HCT116 (cell line): ENCODE results near the gene TPX2. TPM values are rescaled to one million over a fixed set of nuclear protein-coding genes. Genes with fewer than 3 reads are reported as not detected.

ENCODE experiments used
- ATAC-seq: fragments of 200-7000 bp; cut with Tn5 transposase; 2 replicates; pipeline ENCODE4 v1.9.1; 2020; ENCODE audit warnings: mild to moderate bottlenecking, moderate library complexity
- BruUV-seq: library from RNA; stranded (reverse); fragments of 400-500 nt; replicated peaks from 2 replicates; lab custom pipeline; 2021; lab: Mats Ljungman, UMichigan
- CTCF ChIA-PET: fragments of 300-600 bp; sonication (Branson Sonifier 250); formaldehyde crosslinking; loops from one replicate; lab custom pipeline; 2021; ENCODE audit warnings: antibody characterized with exemption; lab: Charles Lee
- POLR2A ChIA-PET: fragments of 300-600, 350-600 bp; sonication (Branson Sonifier 250); formaldehyde crosslinking; loops from one replicate; lab custom pipeline; 2021; ENCODE audit warnings: antibody characterized with exemption; lab: Charles Lee
- RAD21 ChIA-PET, 2 experiments: fragments of 300-600 bp; sonication (Branson Sonifier 250); formaldehyde crosslinking; loops; one replicate each; lab custom pipeline; 2023; ENCODE audit warnings: low total read pairs in 2 of 2; ENCODE audit not compliant: uncharacterized antibody in 2 of 2, unreplicated experiment in 2 of 2, low non-redundant PET in 1 of 2; lab: Charles Lee
- DNase-seq: peaks from one replicate; pipeline ENCODE4 v3.0.0-alpha.2; 2010; ENCODE audit warnings: low read depth, low spot score
- H2AFZ ChIP-seq: fragments of 200-600 bp; shearing (Covaris generic), sonication (generic); 2 replicates; pipeline ENCODE4 v1.6.1; 2017; ENCODE audit warnings: low read depth, mixed run types, mixed read lengths, antibody characterized with exemption, low read length; ENCODE audit not compliant: poor library complexity, severe bottlenecking
- H3K27ac ChIP-seq: 2 replicates; pipeline ENCODE4 v1.5.1; 2012; ENCODE audit warnings: low read depth, low read length
- H3K27me3 ChIP-seq: fragments of 200-600 bp; sonication (generic); 2 replicates; pipeline ENCODE4 v1.6.1; 2016; ENCODE audit warnings: mixed run types, low read length, mixed read lengths; ENCODE audit not compliant: insufficient read depth
- H3K36me3 ChIP-seq, 2 experiments: fragments of 200-500 bp in 1 of 2; fragments of 200-600 bp in 1 of 2; sonication (Bioruptor generic) in 1 of 2; sonication (generic) in 1 of 2; 2 replicates each; pipeline versions ENCODE4 v1.5.1 to v1.6.1; 2014 to 2016; ENCODE audit warnings: low read length in 2 of 2, inconsistent platforms in 1 of 2, mixed read lengths in 1 of 2, mixed run types in 1 of 2; ENCODE audit not compliant: insufficient read depth in 2 of 2, control insufficient read depth in 1 of 2
- H3K4me1 ChIP-seq, 2 experiments: fragments of 200-600 bp in 1 of 2; sonication (generic) in 1 of 2; 2 replicates each; pipeline versions ENCODE4 v1.5.1 to v1.6.1; 2012 to 2017; ENCODE audit warnings: low read length in 2 of 2, inconsistent platforms in 1 of 2, mild to moderate bottlenecking in 1 of 2, mixed read lengths in 1 of 2, mixed run types in 1 of 2, moderate library complexity in 1 of 2; ENCODE audit not compliant: insufficient read depth in 2 of 2, control insufficient read depth in 1 of 2
- H3K4me2 ChIP-seq: fragments of 200-600 bp; sonication (generic); 2 replicates; pipeline ENCODE4 v1.6.1; 2017; ENCODE audit warnings: mixed run types, low read length, mixed read lengths
- H3K4me3 ChIP-seq, 2 experiments: fragments of 200-600 bp in 1 of 2; sonication (generic) in 1 of 2; replicated peaks in 1 of 2; 2 replicates each; pipeline ENCODE4 v1.5.1; 2011 to 2016; ENCODE audit warnings: low read length in 2 of 2, control low read depth in 1 of 2, low read depth in 1 of 2, mild to moderate bottlenecking in 1 of 2, mixed read lengths in 1 of 2, mixed run types in 1 of 2
- H3K79me2 ChIP-seq: fragments of 200-600 bp; sonication (generic); 2 replicates; pipeline ENCODE4 v1.6.1; 2017; ENCODE audit warnings: mild to moderate bottlenecking, mixed run types, low read length, moderate library complexity, mixed read lengths; ENCODE audit not compliant: insufficient read depth
- H3K9ac ChIP-seq: fragments of 200-600 bp; sonication (generic); 2 replicates; pipeline ENCODE4 v1.6.1; 2016; ENCODE audit warnings: low read length, mixed read lengths
- H3K9me2 ChIP-seq: fragments of 200-600 bp; sonication (generic), shearing (Covaris generic); 2 replicates; pipeline ENCODE4 v1.6.1; 2017; ENCODE audit warnings: mixed run types, mild to moderate bottlenecking, moderate library complexity; ENCODE audit not compliant: insufficient read depth
- H3K9me3 ChIP-seq, 2 experiments: fragments of 200-500 bp in 1 of 2; fragments of 200-600 bp in 1 of 2; sonication (Bioruptor generic) in 1 of 2; sonication (generic) in 1 of 2; 2 replicates each; pipeline ENCODE4 v1.6.1; 2014 to 2017; ENCODE audit warnings: low read length in 2 of 2, mixed read lengths in 2 of 2, inconsistent platforms in 1 of 2, low read depth in 1 of 2, mild to moderate bottlenecking in 1 of 2, mixed run types in 1 of 2, moderate library complexity in 1 of 2; ENCODE audit not compliant: control insufficient read depth in 1 of 2, insufficient read depth in 1 of 2
- H4K20me1 ChIP-seq: fragments of 200-600 bp; sonication (generic), shearing (Covaris generic); 2 replicates; pipeline ENCODE4 v1.6.1; 2017; ENCODE audit warnings: mixed run types, mild to moderate bottlenecking, moderate library complexity; ENCODE audit not compliant: insufficient read depth
- ELF1 ChIP-seq: IDR thresholded peaks from 2 replicates; pipeline ENCODE4 v1.6.1; 2012; ENCODE audit warnings: low read depth, borderline replicate concordance
- EZH2phosphoT487 ChIP-seq: fragments of 200-600 bp; IDR thresholded peaks from 2 replicates; pipeline ENCODE4 v1.6.1; 2018; ENCODE audit warnings: antibody characterized with exemption, borderline replicate concordance
- FOSL1 ChIP-seq: IDR thresholded peaks from 2 replicates; pipeline ENCODE4 v1.6.1; 2012; ENCODE audit warnings: low read depth
- JUND ChIP-seq: IDR thresholded peaks from 2 replicates; pipeline ENCODE4 v1.6.1; 2012
- SIN3A ChIP-seq: IDR thresholded peaks from 2 replicates; pipeline ENCODE4 v1.6.1; 2012; ENCODE audit warnings: low read depth
- SRF ChIP-seq: IDR thresholded peaks from 2 replicates; pipeline ENCODE4 v1.6.1; 2012; ENCODE audit warnings: low read depth
- YY1 ChIP-seq: IDR thresholded peaks from 2 replicates; pipeline ENCODE4 v1.6.1; 2011; ENCODE audit warnings: low read length, low read depth, moderate library complexity, mild to moderate bottlenecking; ENCODE audit not compliant: insufficient replicate concordance; ENCODE audit errors: extremely low read depth
- ZNF274 ChIP-seq: fragments of 200-500 bp; sonication (Bioruptor generic); IDR thresholded peaks from 2 replicates; pipeline ENCODE4 v1.6.1; 2014; ENCODE audit warnings: mild to moderate bottlenecking, low read depth, low read length, inconsistent platforms
- intact Hi-C: fragments of 100-400 bp; cut with micrococcal nuclease; formaldehyde crosslinking; loops from 2 replicates; pipeline ENCODE4 v1.10.0; 2022
- total RNA-seq: library from RNA; stranded (reverse); gene quantifications from one replicate; pipeline ENCODE4 v1.2.1, GENCODE V29; 2021; ENCODE audit not compliant: unreplicated experiment
- TF ChIP-seq, protein P1 (sequence below): IDR thresholded peaks from 2 replicates; pipeline ENCODE4 v1.6.1; 2012; ENCODE audit warnings: low read depth
- TF ChIP-seq, protein P2 (sequence below): IDR thresholded peaks from 2 replicates; pipeline ENCODE4 v1.6.1; 2011; ENCODE audit warnings: mild to moderate bottlenecking, low read length, moderate library complexity; ENCODE audit not compliant: insufficient replicate concordance; ENCODE audit errors: extremely low read depth

Gene TPX2
- total RNA-seq, 1 experiment from 2014 or later, result 163 TPM

DNA sequence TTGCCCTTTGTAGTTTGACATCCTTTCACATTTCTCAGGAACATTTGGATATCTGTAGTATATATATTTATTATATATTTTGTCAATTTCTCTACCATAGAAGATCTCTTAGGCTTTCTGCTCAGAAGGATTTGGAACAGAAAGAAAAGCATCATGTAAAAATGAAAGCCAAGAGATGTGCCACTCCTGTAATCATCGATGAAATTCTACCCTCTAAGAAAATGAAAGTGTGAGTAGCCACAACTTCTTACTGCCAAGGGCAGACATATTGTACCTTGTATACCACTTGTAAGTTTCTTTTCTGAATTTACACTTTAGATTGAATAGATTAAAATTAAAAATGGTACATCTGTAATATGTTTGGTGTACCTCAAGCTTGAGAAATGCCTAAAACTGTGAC, 31.2 kb downstream of the TPX2 start:
- no peak overlapping the region for H3K4me3 ChIP-seq
- DNase-seq (no peak), ATAC-seq (no peak)
- no peak overlapping the region for H2AFZ ChIP-seq
- H3K27me3 ChIP-seq, result no peaks in the 10 kb centered on the region
- no peaks in the 10 kb centered on the region for H3K9me3 ChIP-seq
- H4K20me1 ChIP-seq, result peaks cover 7% of the 10 kb centered on the region
- peaks cover 95% of the 10 kb centered on the region for H3K79me2 ChIP-seq
- no peak overlapping the region for H3K4me2 ChIP-seq
- H3K27ac ChIP-seq, result no peak overlapping the region
- ChIA-PET POLR2A (interaction anchor here (0.5 kb wide), 1 partner anchor 1087 kb away, joined by 3 read pairs; no protein-coding TSS in a partner anchor), CTCF (no interaction called here), RAD21 (no interaction called here)
- no TSS peak for BruUV-seq
- no peaks in the 10 kb centered on the region for H3K9me2 ChIP-seq
- peaks cover 43 to 46% of the 10 kb centered on the region in 2 experiments for H3K36me3 ChIP-seq
- H3K4me1 ChIP-seq, result no peaks in the 10 kb centered on the region
- intact Hi-C loops, result no loop called here
- H3K9ac ChIP-seq, result no peak overlapping the region
- TF ChIP-seq ZNF274 (no peak), YY1 (no peak), SRF (no peak), EZH2phosphoT487 (no peak), JUND (no peak), ELF1 (no peak), FOSL1 (no peak), SIN3A (no peak)
- TF ChIP-seq, protein P1, sequence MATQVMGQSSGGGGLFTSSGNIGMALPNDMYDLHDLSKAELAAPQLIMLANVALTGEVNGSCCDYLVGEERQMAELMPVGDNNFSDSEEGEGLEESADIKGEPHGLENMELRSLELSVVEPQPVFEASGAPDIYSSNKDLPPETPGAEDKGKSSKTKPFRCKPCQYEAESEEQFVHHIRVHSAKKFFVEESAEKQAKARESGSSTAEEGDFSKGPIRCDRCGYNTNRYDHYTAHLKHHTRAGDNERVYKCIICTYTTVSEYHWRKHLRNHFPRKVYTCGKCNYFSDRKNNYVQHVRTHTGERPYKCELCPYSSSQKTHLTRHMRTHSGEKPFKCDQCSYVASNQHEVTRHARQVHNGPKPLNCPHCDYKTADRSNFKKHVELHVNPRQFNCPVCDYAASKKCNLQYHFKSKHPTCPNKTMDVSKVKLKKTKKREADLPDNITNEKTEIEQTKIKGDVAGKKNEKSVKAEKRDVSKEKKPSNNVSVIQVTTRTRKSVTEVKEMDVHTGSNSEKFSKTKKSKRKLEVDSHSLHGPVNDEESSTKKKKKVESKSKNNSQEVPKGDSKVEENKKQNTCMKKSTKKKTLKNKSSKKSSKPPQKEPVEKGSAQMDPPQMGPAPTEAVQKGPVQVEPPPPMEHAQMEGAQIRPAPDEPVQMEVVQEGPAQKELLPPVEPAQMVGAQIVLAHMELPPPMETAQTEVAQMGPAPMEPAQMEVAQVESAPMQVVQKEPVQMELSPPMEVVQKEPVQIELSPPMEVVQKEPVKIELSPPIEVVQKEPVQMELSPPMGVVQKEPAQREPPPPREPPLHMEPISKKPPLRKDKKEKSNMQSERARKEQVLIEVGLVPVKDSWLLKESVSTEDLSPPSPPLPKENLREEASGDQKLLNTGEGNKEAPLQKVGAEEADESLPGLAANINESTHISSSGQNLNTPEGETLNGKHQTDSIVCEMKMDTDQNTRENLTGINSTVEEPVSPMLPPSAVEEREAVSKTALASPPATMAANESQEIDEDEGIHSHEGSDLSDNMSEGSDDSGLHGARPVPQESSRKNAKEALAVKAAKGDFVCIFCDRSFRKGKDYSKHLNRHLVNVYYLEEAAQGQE, result no peak
- TF ChIP-seq, protein P2, sequence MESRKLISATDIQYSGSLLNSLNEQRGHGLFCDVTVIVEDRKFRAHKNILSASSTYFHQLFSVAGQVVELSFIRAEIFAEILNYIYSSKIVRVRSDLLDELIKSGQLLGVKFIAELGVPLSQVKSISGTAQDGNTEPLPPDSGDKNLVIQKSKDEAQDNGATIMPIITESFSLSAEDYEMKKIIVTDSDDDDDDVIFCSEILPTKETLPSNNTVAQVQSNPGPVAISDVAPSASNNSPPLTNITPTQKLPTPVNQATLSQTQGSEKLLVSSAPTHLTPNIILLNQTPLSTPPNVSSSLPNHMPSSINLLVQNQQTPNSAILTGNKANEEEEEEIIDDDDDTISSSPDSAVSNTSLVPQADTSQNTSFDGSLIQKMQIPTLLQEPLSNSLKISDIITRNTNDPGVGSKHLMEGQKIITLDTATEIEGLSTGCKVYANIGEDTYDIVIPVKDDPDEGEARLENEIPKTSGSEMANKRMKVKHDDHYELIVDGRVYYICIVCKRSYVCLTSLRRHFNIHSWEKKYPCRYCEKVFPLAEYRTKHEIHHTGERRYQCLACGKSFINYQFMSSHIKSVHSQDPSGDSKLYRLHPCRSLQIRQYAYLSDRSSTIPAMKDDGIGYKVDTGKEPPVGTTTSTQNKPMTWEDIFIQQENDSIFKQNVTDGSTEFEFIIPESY, result no peak
